ENCODE data around the gene ATP5F1D. TPM values are rescaled to one million over a fixed set of nuclear protein-coding genes. Genes with fewer than 3 reads are reported as not detected.

The ATP5F1D gene
- total and polyA plus RNA-seq, 5 donors from 2014 or later: 124 to 236 (median 220) TPM

GRCh38 chr19:1249990-1250436 is 8.5 kb downstream of the ATP5F1D start:
- H3K27ac ChIP-seq (ENCODE audit: insufficient read depth, low read length, poor library complexity, severe bottlenecking): peak overlapping the region; percentile 88
- H3K27me3 ChIP-seq (ENCODE audit: control insufficient read depth, insufficient read depth, low read length): no peaks in the 10 kb centered on the region
- peak overlapping the region; percentile 91 to 100 (median 94) for H3K4me3 Mint-ChIP-seq
- no peak for DNase-seq
- no peaks in the 10 kb centered on the region for H3K27me3 Mint-ChIP-seq
- H3K36me3 Mint-ChIP-seq: no peaks in the 10 kb centered on the region
- no peaks in the 10 kb centered on the region for H3K9me3 ChIP-seq (ENCODE audit: control insufficient read depth in 2 of 2, low read length in 2 of 2)
- H3K36me3 ChIP-seq (ENCODE audit: control insufficient read depth, insufficient read depth, low read length): peaks cover 11% of the 10 kb centered on the region
- H3K4me1 ChIP-seq (ENCODE audit: control insufficient read depth, insufficient read depth, low read length, poor library complexity, severe bottlenecking): peaks cover 49% of the 10 kb centered on the region
- H3K27ac Mint-ChIP-seq: peak overlapping the region; percentile 26 to 80 (median 58)
- H3K9me3 Mint-ChIP-seq: peaks cover 0 to 4% (median 0%) of the 10 kb centered on the region in 7 donors
- H3K4me1 Mint-ChIP-seq: peaks cover 0 to 17% (median 5%) of the 10 kb centered on the region in 4 donors
- ATAC-seq (ENCODE audit: low read depth in 2 of 2): no peak
- no peak overlapping the region for H3K4me3 ChIP-seq (ENCODE audit: low read depth, low read length)

DNA sequence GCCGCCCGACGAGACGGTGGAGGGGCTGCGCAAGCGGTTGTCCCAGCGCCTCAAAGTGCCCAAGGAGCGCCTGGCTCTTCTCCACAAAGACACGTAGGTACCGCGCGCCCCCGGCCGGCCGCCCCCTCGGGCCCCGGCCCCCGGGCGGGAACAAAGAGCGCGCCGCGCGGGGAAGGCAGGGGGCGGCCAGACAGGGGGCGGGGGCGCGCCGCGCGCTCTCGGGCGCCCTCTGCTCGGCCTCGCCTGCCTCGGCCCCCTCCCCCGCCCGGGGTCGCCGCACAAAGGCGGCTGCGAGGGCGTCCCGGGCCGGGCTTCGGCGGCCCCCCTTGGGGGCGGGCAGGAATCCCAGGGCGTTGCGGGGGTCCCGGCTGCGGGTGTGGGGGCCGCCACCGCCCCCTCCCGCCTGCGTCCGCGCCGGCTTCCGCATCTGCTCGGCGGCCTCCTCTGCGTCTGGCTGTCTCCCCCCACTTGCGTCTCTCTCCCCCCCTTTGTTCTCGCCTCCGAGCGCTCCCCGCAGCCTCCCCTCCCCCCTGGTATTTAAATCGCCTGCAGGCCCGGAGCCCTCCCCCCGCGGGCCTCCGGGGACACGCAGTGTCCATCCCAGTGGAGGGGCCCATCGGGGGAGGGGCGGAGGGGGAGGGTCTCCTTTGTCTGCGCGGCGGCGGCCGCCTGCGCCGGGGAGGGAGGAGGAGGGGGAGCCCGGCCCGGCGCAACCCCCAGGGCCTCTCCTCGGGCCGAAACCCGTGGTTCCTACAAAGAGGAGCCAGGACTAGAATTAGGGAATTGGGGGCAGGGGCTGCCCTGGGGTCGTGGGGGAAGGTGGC is 9.1 kb downstream of the ATP5F1D start:
- Mint-ChIP-seq H3K9me3 (peaks cover 0 to 4% (median 0%) of the 10 kb centered on the region in 7 donors), H3K27me3 (no peaks in the 10 kb centered on the region), H3K36me3 (no peaks in the 10 kb centered on the region), H3K4me1 (peaks cover 0 to 18% (median 5%) of the 10 kb centered on the region in 4 donors), H3K4me3 (peak overlapping the region; percentile 90 to 99 (median 95)), H3K27ac (peak overlapping the region in 2 of 3 donors; percentile 26 to 89)
- H3K27me3 ChIP-seq (ENCODE audit: control insufficient read depth, insufficient read depth, low read length): no peaks in the 10 kb centered on the region
- H3K4me1 ChIP-seq (ENCODE audit: control insufficient read depth, insufficient read depth, low read length, poor library complexity, severe bottlenecking): peaks cover 47% of the 10 kb centered on the region
- peak overlapping the region; percentile 88 for H3K27ac ChIP-seq (ENCODE audit: insufficient read depth, low read length, poor library complexity, severe bottlenecking)
- peaks cover 17% of the 10 kb centered on the region for H3K36me3 ChIP-seq (ENCODE audit: control insufficient read depth, insufficient read depth, low read length)
- DNase-seq (peak; percentile 61 to 76 (median 76)), ATAC-seq (ENCODE audit: low read depth in 2 of 2) (no peak)
- H3K9me3 ChIP-seq (ENCODE audit: control insufficient read depth in 2 of 2, low read length in 2 of 2): no peaks in the 10 kb centered on the region
- peak overlapping the region; percentile 51 for H3K4me3 ChIP-seq (ENCODE audit: low read depth, low read length)

DNA sequence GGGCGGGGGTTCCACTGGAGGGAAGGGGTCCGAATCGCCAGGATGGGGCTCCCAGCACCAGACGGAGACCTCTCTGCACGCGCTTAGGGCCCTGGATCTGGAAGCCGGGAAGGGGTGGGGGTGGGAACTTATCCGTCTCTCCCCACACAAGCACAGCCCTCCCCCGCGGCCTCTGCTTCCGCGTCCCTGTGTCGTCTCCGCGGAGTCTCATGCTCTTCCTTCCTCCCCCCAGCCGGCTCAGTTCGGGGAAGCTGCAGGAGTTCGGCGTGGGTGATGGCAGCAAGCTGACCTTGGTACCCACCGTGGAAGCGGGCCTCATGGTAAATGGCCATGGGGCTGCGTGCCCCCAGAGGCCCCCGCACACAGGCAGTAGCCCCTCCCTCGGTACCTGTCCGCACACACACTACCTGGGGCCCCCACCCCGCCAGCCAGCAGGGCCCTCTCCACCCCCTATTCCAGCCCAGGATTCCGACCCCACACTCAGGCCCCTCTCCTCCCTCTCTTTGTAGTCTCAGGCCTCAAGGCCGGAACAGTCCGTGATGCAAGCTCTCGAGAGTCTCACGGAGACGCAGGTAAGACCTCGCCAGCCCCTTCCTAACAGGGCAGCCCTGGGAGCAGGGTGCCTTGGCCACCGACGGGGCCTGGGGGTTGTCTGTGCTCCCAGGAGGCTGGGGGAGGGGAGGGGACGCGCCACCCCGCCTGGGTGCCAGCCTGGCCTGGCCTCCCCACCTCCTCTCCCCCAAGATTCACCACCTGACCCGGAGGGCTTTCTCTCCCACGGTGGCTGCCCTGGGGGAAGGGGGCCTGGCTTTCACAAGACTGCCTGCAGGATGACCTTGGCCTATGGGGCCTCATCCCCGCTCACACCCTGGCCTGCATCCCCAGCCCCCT is 10.0 kb downstream of the ATP5F1D start:
- H3K9me3 ChIP-seq (ENCODE audit: control insufficient read depth in 2 of 2, low read length in 2 of 2): no peaks in the 10 kb centered on the region
- H3K9me3 Mint-ChIP-seq: peaks cover 0 to 4% (median 0%) of the 10 kb centered on the region in 7 donors
- DNase-seq: peak; percentile 58 to 85 (median 60)
- no peaks in the 10 kb centered on the region for H3K27me3 Mint-ChIP-seq
- H3K4me3 ChIP-seq (ENCODE audit: low read depth, low read length): peak overlapping the region; percentile 51
- H3K27ac Mint-ChIP-seq: peak overlapping the region; percentile 89 to 95 (median 95)
- H3K27ac ChIP-seq (ENCODE audit: insufficient read depth, low read length, poor library complexity, severe bottlenecking): peak overlapping the region; percentile 88
- H3K36me3 Mint-ChIP-seq: no peaks in the 10 kb centered on the region
- H3K4me1 ChIP-seq (ENCODE audit: control insufficient read depth, insufficient read depth, low read length, poor library complexity, severe bottlenecking): peaks cover 51% of the 10 kb centered on the region
- H3K27me3 ChIP-seq (ENCODE audit: control insufficient read depth, insufficient read depth, low read length): no peaks in the 10 kb centered on the region
- H3K4me3 Mint-ChIP-seq: peak overlapping the region; percentile 90 to 99 (median 95)
- H3K4me1 Mint-ChIP-seq: peaks cover 0 to 22% (median 5%) of the 10 kb centered on the region in 4 donors
- no peak for ATAC-seq (ENCODE audit: low read depth in 2 of 2)
- peaks cover 23% of the 10 kb centered on the region for H3K36me3 ChIP-seq (ENCODE audit: control insufficient read depth, insufficient read depth, low read length)

- H3K4me1 Mint-ChIP-seq: peaks cover 0 to 23% (median 5%) of the 10 kb centered on the region in 4 donors
- H3K9me3 Mint-ChIP-seq: peaks cover 0 to 4% (median 0%) of the 10 kb centered on the region in 7 donors
- Histone ChIP-seq H3K27ac (ENCODE audit: insufficient read depth, low read length, poor library complexity, severe bottlenecking) (peak overlapping the region; percentile 88), H3K36me3 (ENCODE audit: control insufficient read depth, insufficient read depth, low read length) (peaks cover 30% of the 10 kb centered on the region), H3K27me3 (ENCODE audit: control insufficient read depth, insufficient read depth, low read length) (no peaks in the 10 kb centered on the region), H3K4me1 (ENCODE audit: control insufficient read depth, insufficient read depth, low read length, poor library complexity, severe bottlenecking) (peaks cover 57% of the 10 kb centered on the region), H3K9me3 (ENCODE audit: control insufficient read depth in 2 of 2, low read length in 2 of 2) (no peaks in the 10 kb centered on the region), H3K4me3 (ENCODE audit: low read depth, low read length) (no peak overlapping the region)
- peak overlapping the region; percentile 41 to 82 (median 65) for H3K27ac Mint-ChIP-seq
- peak; percentile 53 to 88 (median 70) for DNase-seq
- no peaks in the 10 kb centered on the region for H3K27me3 Mint-ChIP-seq
- H3K4me3 Mint-ChIP-seq: peak overlapping the region; percentile 90 to 99 (median 95)
- ATAC-seq (ENCODE audit: low read depth in 2 of 2): no peak
- H3K36me3 Mint-ChIP-seq: no peaks in the 10 kb centered on the region
Measured at GRCh38 chr19:1252221-1252820, 10.8 kb downstream of the ATP5F1D start.

DNA sequence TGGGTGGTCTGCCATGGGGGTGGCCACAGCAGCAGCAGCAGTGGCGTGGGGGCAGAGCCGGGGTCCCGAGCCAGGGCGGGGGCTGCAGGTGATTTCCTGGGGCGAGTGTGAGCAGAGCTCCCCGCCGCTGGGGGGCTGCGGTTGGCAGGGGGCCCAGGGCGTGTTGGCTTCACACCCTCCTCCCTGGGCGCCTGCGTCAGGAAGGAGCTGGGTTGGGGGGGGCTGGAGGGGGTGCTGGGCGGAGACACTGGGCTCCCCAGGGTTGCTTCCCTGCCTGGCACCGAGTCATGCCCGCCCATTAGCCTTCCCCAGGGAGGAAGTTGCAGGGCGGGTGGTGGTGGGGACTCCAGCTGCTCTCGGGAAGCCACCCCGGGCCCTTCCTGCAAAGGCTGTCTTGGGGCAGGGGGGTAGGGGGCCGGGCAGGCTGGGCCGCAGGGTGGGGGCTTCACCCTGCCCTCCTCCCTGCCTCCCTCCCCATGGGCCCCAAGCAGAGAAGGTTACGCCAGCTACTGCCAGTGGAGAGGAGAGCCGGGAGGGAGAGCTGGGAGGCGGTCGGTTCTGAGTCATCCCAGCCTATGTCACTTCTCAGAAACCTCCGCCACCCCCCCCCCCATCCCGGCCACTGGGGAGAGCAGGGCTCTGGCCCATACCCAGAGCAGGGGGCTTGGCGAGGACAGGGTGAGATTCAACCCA is 11.4 kb downstream of the ATP5F1D start:
- H3K4me3 ChIP-seq (ENCODE audit: low read depth, low read length): no peak overlapping the region
- H3K27ac ChIP-seq (ENCODE audit: insufficient read depth, low read length, poor library complexity, severe bottlenecking): peak overlapping the region; percentile 88
- Mint-ChIP-seq H3K4me1 (peaks cover 0 to 30% (median 7%) of the 10 kb centered on the region in 4 donors), H3K36me3 (no peaks in the 10 kb centered on the region), H3K9me3 (peaks cover 0 to 4% (median 0%) of the 10 kb centered on the region in 7 donors), H3K27ac (peak overlapping the region in 1 of 3 donors; percentile 73), H3K4me3 (peak overlapping the region; percentile 72 to 96 (median 80)), H3K27me3 (no peaks in the 10 kb centered on the region)
- no peaks in the 10 kb centered on the region for H3K27me3 ChIP-seq (ENCODE audit: control insufficient read depth, insufficient read depth, low read length)
- no peaks in the 10 kb centered on the region for H3K9me3 ChIP-seq (ENCODE audit: control insufficient read depth in 2 of 2, low read length in 2 of 2)
- peak; percentile 64 to 89 (median 67) for DNase-seq
- peaks cover 59% of the 10 kb centered on the region for H3K4me1 ChIP-seq (ENCODE audit: control insufficient read depth, insufficient read depth, low read length, poor library complexity, severe bottlenecking)
- peak; percentile 4 to 9 for ATAC-seq (ENCODE audit: low read depth in 2 of 2)
- H3K36me3 ChIP-seq (ENCODE audit: control insufficient read depth, insufficient read depth, low read length): peaks cover 35% of the 10 kb centered on the region

GRCh38 chr19:1253514-1254080 is 12.0 kb downstream of the ATP5F1D start:
- Mint-ChIP-seq H3K9me3 (peaks cover 0 to 4% (median 0%) of the 10 kb centered on the region in 7 donors), H3K27me3 (peaks cover 4% of the 10 kb centered on the region), H3K36me3 (no peaks in the 10 kb centered on the region), H3K4me3 (peak overlapping the region; percentile 72 to 96 (median 78)), H3K4me1 (peaks cover 0 to 36% (median 7%) of the 10 kb centered on the region in 4 donors), H3K27ac (peak overlapping the region in 2 of 3 donors; percentile 20 to 73)
- H3K36me3 ChIP-seq (ENCODE audit: control insufficient read depth, insufficient read depth, low read length): peaks cover 35% of the 10 kb centered on the region
- H3K27me3 ChIP-seq (ENCODE audit: control insufficient read depth, insufficient read depth, low read length): no peaks in the 10 kb centered on the region
- DNase-seq (no peak), ATAC-seq (ENCODE audit: low read depth in 2 of 2) (no peak)
- peaks cover 63% of the 10 kb centered on the region for H3K4me1 ChIP-seq (ENCODE audit: control insufficient read depth, insufficient read depth, low read length, poor library complexity, severe bottlenecking)
- no peaks in the 10 kb centered on the region for H3K9me3 ChIP-seq (ENCODE audit: control insufficient read depth in 2 of 2, low read length in 2 of 2)
- H3K27ac ChIP-seq (ENCODE audit: insufficient read depth, low read length, poor library complexity, severe bottlenecking): peak overlapping the region; percentile 88
- H3K4me3 ChIP-seq (ENCODE audit: low read depth, low read length): no peak overlapping the region

Data from CD4-positive, CD25-positive, alpha-beta regulatory T cell (primary cell).